IMR-90 (cell line): ENCODE measurements around the gene GATA6. TPM values are rescaled to one million over a fixed set of nuclear protein-coding genes. Genes with fewer than 3 reads are reported as not detected.

Source experiments
- ATAC-seq: fragments of 200-7000 bp; cut with Tn5 transposase; 2 replicates; pipeline ENCODE4 v1.9.1; 2020; ENCODE audit warnings: low read depth, mild to moderate bottlenecking, moderate library complexity
- BruUV-seq: library from RNA; stranded (reverse); fragments of 400-500 nt; replicated peaks from 2 replicates; lab custom pipeline; 2021; lab: Mats Ljungman, UMichigan
- CTCF ChIA-PET: fragments of 300-600 bp; formaldehyde crosslinking; extraction: SDS; loops from one replicate; lab custom pipeline; 2021; ENCODE audit warnings: antibody characterized with exemption; lab: Yijun Ruan, JAX
- POLR2A ChIA-PET: fragments of 300-600 bp; sonication (Branson Sonifier 250); formaldehyde crosslinking; loops from one replicate; lab custom pipeline; 2022; ENCODE audit warnings: antibody characterized with exemption; ENCODE audit not compliant: unreplicated experiment; lab: Charles Lee
- DNase-seq: peaks from one replicate; pipeline ENCODE4 v3.0.0; 2013
- H2AFZ ChIP-seq: replicated peaks from 2 replicates; pipeline ENCODE3; 2013; ENCODE audit warnings: low read length, mild to moderate bottlenecking; ENCODE audit not compliant: poor library complexity
- H2AK5ac ChIP-seq: 2 replicates; pipeline ENCODE4 v1.6.1; 2013; ENCODE audit warnings: low read depth, low read length, inconsistent platforms
- H2AK9ac ChIP-seq: replicated peaks from 2 replicates; pipeline ENCODE3; 2013; ENCODE audit warnings: mild to moderate bottlenecking, low read depth, low read length, moderate library complexity; ENCODE audit not compliant: poor library complexity
- H2BK120ac ChIP-seq: 2 replicates; pipeline ENCODE4 v1.6.1; 2013; ENCODE audit warnings: low read depth, low read length, inconsistent platforms
- H2BK15ac ChIP-seq: 3 replicates; pipeline ENCODE4 v1.6.1; 2013; ENCODE audit warnings: low read depth, low read length, inconsistent platforms
- H2BK20ac ChIP-seq: 2 replicates; pipeline ENCODE4 v1.6.1; 2013; ENCODE audit warnings: low read depth, mild to moderate bottlenecking, inconsistent platforms, low read length, moderate library complexity
- H2BK5ac ChIP-seq: 2 replicates; pipeline ENCODE4 v1.6.1; 2013; ENCODE audit warnings: mild to moderate bottlenecking, low read depth, low read length, inconsistent platforms; ENCODE audit not compliant: poor library complexity, severe bottlenecking
- H3K14ac ChIP-seq: replicated peaks from 2 replicates; pipeline ENCODE4 v1.6.1; 2013; ENCODE audit warnings: low read depth, low read length, inconsistent platforms
- H3K18ac ChIP-seq: 2 replicates; pipeline ENCODE4 v1.6.1; 2013; ENCODE audit warnings: low read depth, low read length, control low read depth
- H3K23ac ChIP-seq: 2 replicates; pipeline ENCODE4 v1.6.1; 2013; ENCODE audit warnings: low read depth, low read length, inconsistent platforms
- H3K27ac ChIP-seq: 2 replicates; pipeline ENCODE4 v1.5.1; 2013; ENCODE audit warnings: mild to moderate bottlenecking, control low read depth, low read length; ENCODE audit not compliant: insufficient read depth
- H3K27me3 ChIP-seq: 2 replicates; pipeline ENCODE4 v1.6.1; 2013; ENCODE audit warnings: low read length; ENCODE audit not compliant: control insufficient read depth, insufficient read depth
- H3K36me3 ChIP-seq: 2 replicates; pipeline ENCODE4 v1.6.1; 2013; ENCODE audit warnings: low read length, mixed read lengths; ENCODE audit not compliant: control insufficient read depth, insufficient read depth
- H3K4ac ChIP-seq: 2 replicates; pipeline ENCODE4 v1.6.1; 2013; ENCODE audit warnings: low read depth, low read length, inconsistent platforms
- H3K4me1 ChIP-seq: 2 replicates; pipeline ENCODE4 v1.6.1; 2013; ENCODE audit warnings: low read length, mixed read lengths; ENCODE audit not compliant: control insufficient read depth, insufficient read depth
- H3K4me2 ChIP-seq: 2 replicates; pipeline ENCODE4 v1.6.1; 2013; ENCODE audit warnings: low read depth, mild to moderate bottlenecking, control low read depth, low read length, moderate library complexity
- H3K4me3 ChIP-seq: 2 replicates; pipeline ENCODE4 v1.5.1; 2013; ENCODE audit warnings: low read depth, mild to moderate bottlenecking, control low read depth, low read length, moderate library complexity; ENCODE audit not compliant: insufficient read depth
- H3K56ac ChIP-seq: 2 replicates; pipeline ENCODE4 v1.6.1; 2013; ENCODE audit warnings: low read length, inconsistent platforms; ENCODE audit not compliant: insufficient read depth; ENCODE audit errors: extremely low read depth
- H3K79me1 ChIP-seq, 2 experiments: 2 replicates each; pipeline ENCODE4 v1.6.1; 2013; ENCODE audit warnings: low read length in 2 of 2, inconsistent platforms in 1 of 2, low read depth in 1 of 2
- H3K9ac ChIP-seq: 2 replicates; pipeline ENCODE4 v1.6.1; 2013; ENCODE audit warnings: low read depth, low read length, control low read depth
- H3K9me1 ChIP-seq: 2 replicates; pipeline ENCODE4 v1.6.1; 2013; ENCODE audit warnings: low read length, inconsistent platforms; ENCODE audit not compliant: insufficient read depth
- H3K9me3 ChIP-seq: 2 replicates; pipeline ENCODE4 v1.6.1; 2013; ENCODE audit warnings: low read length; ENCODE audit not compliant: control insufficient read depth, insufficient read depth
- H4K20me1 ChIP-seq: 2 replicates; pipeline ENCODE4 v1.6.1; 2013; ENCODE audit warnings: low read length, inconsistent platforms; ENCODE audit not compliant: insufficient read depth
- H4K5ac ChIP-seq: 2 replicates; pipeline ENCODE4 v1.6.1; 2013; ENCODE audit warnings: mild to moderate bottlenecking, low read depth, low read length, control low read depth
- H4K8ac ChIP-seq, 2 experiments: 2 replicates each; pipeline ENCODE4 v1.6.1; 2013; ENCODE audit warnings: low read depth in 2 of 2, low read length in 2 of 2, control low read depth in 1 of 2, inconsistent platforms in 1 of 2
- H4K91ac ChIP-seq: 2 replicates; pipeline ENCODE4 v1.6.1; 2013; ENCODE audit warnings: low read depth, low read length, inconsistent platforms; ENCODE audit not compliant: insufficient read depth
- CEBPB ChIP-seq: IDR thresholded peaks from 2 replicates; pipeline ENCODE4 v1.6.1; 2012; ENCODE audit warnings: low read depth, low read length, improper control_type of control experiment
- CHD1 ChIP-seq: IDR thresholded peaks from 2 replicates; pipeline ENCODE4 v1.6.1; 2012; ENCODE audit warnings: low read depth, low read length, improper control_type of control experiment
- FOS ChIP-seq: fragments of 150-350 bp; IDR thresholded peaks from 2 replicates; pipeline ENCODE4 v1.6.1; 2016; ENCODE audit warnings: low read depth, low read length
- SMC3 ChIP-seq: fragments of 150-350 bp; IDR thresholded peaks from 2 replicates; pipeline ENCODE4 v1.6.1; 2016; ENCODE audit warnings: low read depth, mild to moderate bottlenecking, antibody characterized with exemption, low read length, moderate library complexity
- USF2 ChIP-seq: fragments of 150-350 bp; IDR thresholded peaks from 2 replicates; pipeline ENCODE4 v1.6.1; 2017; ENCODE audit warnings: mild to moderate bottlenecking, antibody characterized with exemption, low read length, low read depth
- WGBS, 2 experiments: methylation state at CpG; one replicate each; pipeline versions ENCODE4 v1.1.5 to v1.1.7; 2013; ENCODE audit warnings: missing lambda C conversion rate in 2 of 2; ENCODE audit not compliant: insufficient read length in 1 of 2; ENCODE audit errors: extremely low coverage in 2 of 2; 5-methylcytosine and 5-hydroxymethylcytosine counted together
- dilution Hi-C: fragments of 300-500 bp; cut with HindIII; formaldehyde crosslinking; loops from one replicate; pipeline ENCODE4 v1.14.3; 2018; ENCODE audit warnings: low sequenced_read_pairs; ENCODE audit not compliant: unreplicated experiment
- in situ Hi-C: fragments of 300-500 bp; cut with MboI; formaldehyde crosslinking; loops from 3 replicates; pipeline ENCODE4 v1.14.3; 2019; ENCODE audit warnings: low sequenced_read_pairs, inconsistent platforms, mixed read lengths
- intact Hi-C: fragments of 100-400 bp; cut with micrococcal nuclease; formaldehyde crosslinking; loops from 2 replicates; pipeline ENCODE4 v1.10.0; 2022
- polyA plus RNA-seq, 3 experiments: library from polyadenylated mRNA; depleted of rRNA; stranded (reverse); fragments of >200 nt; gene quantifications; 2 replicates each; pipeline ENCODE4 v1.2.3, GENCODE V29; 2012; ENCODE audit warnings: low replicate concordance in 1 of 3
- total RNA-seq: library from RNA; depleted of rRNA; stranded (reverse); fragments of >200 nt; gene quantifications from 2 replicates; pipeline ENCODE4 v1.2.3, GENCODE V29; 2012

GATA6 gene
- total and polyA plus RNA-seq, 2 of the 4 experiments (the other 2 are of a cell fraction), result 2.5 to 4.0 TPM

DNA sequence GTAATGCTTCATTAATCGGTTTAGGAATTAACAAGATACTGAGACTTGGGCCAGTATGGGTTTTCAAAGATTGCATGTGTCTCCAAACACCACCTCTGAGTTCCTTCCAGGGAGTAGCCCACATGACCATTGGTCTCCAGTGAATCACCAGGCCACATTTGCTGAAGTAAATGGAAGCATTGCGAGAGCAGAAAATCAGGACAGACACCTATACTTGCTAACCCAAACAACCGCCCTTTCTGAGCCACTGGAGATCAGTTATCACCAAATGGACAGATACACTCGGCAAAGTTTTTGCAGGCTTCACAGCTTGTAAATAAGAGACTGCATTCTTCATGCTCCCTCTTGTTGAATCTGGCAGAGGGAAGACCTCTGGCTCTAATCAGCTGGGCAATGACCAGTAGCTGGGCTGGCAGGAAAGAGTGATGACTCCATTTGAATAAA, 40.9 kb downstream of the GATA6 start:
- Histone ChIP-seq H3K4me1 (peaks cover 3% of the 10 kb centered on the region), H4K20me1 (no peaks in the 10 kb centered on the region), H2BK15ac (no peak overlapping the region), H2AFZ (no peak overlapping the region), H2AK5ac (no peak overlapping the region), H3K18ac (no peak overlapping the region), H2AK9ac (no peak overlapping the region), H3K9ac (no peak overlapping the region), H3K23ac (no peak overlapping the region), H3K9me1 (no peaks in the 10 kb centered on the region; the same call in 1 of the 2 replicates), H2BK120ac (no peak overlapping the region), H3K27me3 (no peaks in the 10 kb centered on the region), H4K5ac (no peak overlapping the region), H4K8ac (no peak overlapping the region), H3K27ac (no peak overlapping the region), H3K9me3 (no peaks in the 10 kb centered on the region), H3K4me2 (no peak overlapping the region), H3K4ac (no peak overlapping the region), H3K56ac (no peak overlapping the region), H3K36me3 (no peaks in the 10 kb centered on the region), H2BK5ac (no peak overlapping the region), H4K91ac (no peak overlapping the region), H3K79me1 (no peaks in the 10 kb centered on the region), H3K14ac (no peak overlapping the region), H3K4me3 (no peak overlapping the region), H2BK20ac (no peak overlapping the region)
- no TSS peak for BruUV-seq
- ChIA-PET POLR2A (no interaction called here), CTCF (no interaction called here)
- ATAC-seq (peak; percentile 48), DNase-seq (peak; percentile 65)
- intact Hi-C loops (no loop called here), in situ Hi-C loops (no loop called here), dilution Hi-C loops (no loop called here)
- TF ChIP-seq CHD1 (no peak), SMC3 (no peak), CEBPB (peak; percentile 31; the same call in 1 of the 2 replicates), USF2 (peak; percentile 72), FOS (no peak)
- WGBS, 2 experiments, result no CpG with 5 or more reads among the region's 4 CpGs
